Loucy (cell line): ENCODE results near the gene FOXC1.

Source experiments
- H2AFZ ChIP-seq: fragments of 200-600 bp; sonication (generic); 2 replicates; pipeline ENCODE4 v1.6.0; 2016; ENCODE audit warnings: antibody characterized with exemption, mild to moderate bottlenecking, low read length, moderate library complexity
- H3F3A ChIP-seq: fragments of 200-600 bp; 2 replicates; pipeline ENCODE4 v1.6.0; 2016; ENCODE audit warnings: antibody characterized with exemption, low read depth, mild to moderate bottlenecking
- H3K27me3 ChIP-seq: fragments of 200-600 bp; sonication (generic); 2 replicates; pipeline ENCODE4 v1.6.1; 2014; ENCODE audit warnings: low read length, mild to moderate bottlenecking; ENCODE audit not compliant: insufficient read depth, poor library complexity, severe bottlenecking
- H3K36me3 ChIP-seq: fragments of 200-600 bp; sonication (generic); 2 replicates; pipeline ENCODE4 v1.6.1; 2016; ENCODE audit warnings: low read length; ENCODE audit not compliant: insufficient read depth
- H3K4me1 ChIP-seq: fragments of 200-600 bp; sonication (generic); 2 replicates; pipeline ENCODE4 v1.5.1; 2014; ENCODE audit warnings: low read length, mild to moderate bottlenecking; ENCODE audit not compliant: insufficient read depth, poor library complexity, severe bottlenecking
- H3K4me2 ChIP-seq: fragments of 200-600 bp; sonication (generic); 2 replicates; pipeline ENCODE4 v1.6.0; 2014; ENCODE audit warnings: antibody characterized with exemption, low read length, low read depth, mild to moderate bottlenecking; ENCODE audit not compliant: poor library complexity, severe bottlenecking
- H3K4me3 ChIP-seq: fragments of 200-600 bp; sonication (generic); 2 replicates; pipeline ENCODE4 v1.5.1; 2014; ENCODE audit warnings: low read length, mild to moderate bottlenecking, mixed read lengths; ENCODE audit not compliant: poor library complexity, severe bottlenecking
- H3K79me2 ChIP-seq: fragments of 200-600 bp; sonication (generic); 2 replicates; pipeline ENCODE4 v1.6.1; 2014; ENCODE audit warnings: low read length; ENCODE audit not compliant: insufficient read depth
- H3K9ac ChIP-seq: fragments of 200-600 bp; sonication (generic); 2 replicates; pipeline ENCODE4 v1.6.0; 2014; ENCODE audit warnings: mild to moderate bottlenecking, low read depth, low read length, moderate library complexity; ENCODE audit not compliant: poor library complexity, severe bottlenecking
- H3K9me2 ChIP-seq: fragments of 200-600 bp; sonication (generic); replicated peaks from 2 replicates; pipeline ENCODE4 v1.6.1; 2016; ENCODE audit warnings: low read depth, low read length, mixed read lengths
- H3K9me3 ChIP-seq: fragments of 200-600 bp; sonication (generic); 2 replicates; pipeline ENCODE4 v1.6.1; 2014; ENCODE audit warnings: mild to moderate bottlenecking, antibody characterized with exemption, low read length, low read depth; ENCODE audit not compliant: insufficient read depth
- H4K20me1 ChIP-seq: fragments of 200-600 bp; sonication (generic); 2 replicates; pipeline ENCODE4 v1.6.0; 2014; ENCODE audit warnings: antibody characterized with exemption, low read length, mild to moderate bottlenecking; ENCODE audit not compliant: insufficient read depth, poor library complexity, severe bottlenecking
- EZH2phosphoT487 ChIP-seq: fragments of 200-600 bp; IDR thresholded peaks from 2 replicates; pipeline ENCODE4 v1.6.1; 2018; ENCODE audit warnings: antibody characterized with exemption, mild to moderate bottlenecking, moderate library complexity, borderline replicate concordance
- TF ChIP-seq, protein P1 (sequence below): fragments of 200-600 bp; sonication (generic); conservative IDR thresholded peaks from 2 replicates; pipeline ENCODE4 v1.5.1; 2014; ENCODE audit warnings: mild to moderate bottlenecking, antibody characterized with exemption, low read length

FOXC1 gene

GRCh38 chr6:1643830-1644445, 34.2 kb downstream of the FOXC1 start:
- Histone ChIP-seq H3K36me3 (no peaks in the 10 kb centered on the region), H4K20me1 (no peaks in the 10 kb centered on the region), H2AFZ (no peak overlapping the region), H3K9me3 (no peaks in the 10 kb centered on the region), H3K4me2 (no peak overlapping the region), H3K27me3 (no peaks in the 10 kb centered on the region), H3K4me3 (no peak overlapping the region), H3K79me2 (no peaks in the 10 kb centered on the region), H3K9ac (no peak overlapping the region), H3K4me1 (peaks cover 16% of the 10 kb centered on the region), H3K9me2 (no peaks in the 10 kb centered on the region), H3F3A (no peaks in the 10 kb centered on the region)
- TF ChIP-seq EZH2phosphoT487: no peak
- TF ChIP-seq, protein P1, sequence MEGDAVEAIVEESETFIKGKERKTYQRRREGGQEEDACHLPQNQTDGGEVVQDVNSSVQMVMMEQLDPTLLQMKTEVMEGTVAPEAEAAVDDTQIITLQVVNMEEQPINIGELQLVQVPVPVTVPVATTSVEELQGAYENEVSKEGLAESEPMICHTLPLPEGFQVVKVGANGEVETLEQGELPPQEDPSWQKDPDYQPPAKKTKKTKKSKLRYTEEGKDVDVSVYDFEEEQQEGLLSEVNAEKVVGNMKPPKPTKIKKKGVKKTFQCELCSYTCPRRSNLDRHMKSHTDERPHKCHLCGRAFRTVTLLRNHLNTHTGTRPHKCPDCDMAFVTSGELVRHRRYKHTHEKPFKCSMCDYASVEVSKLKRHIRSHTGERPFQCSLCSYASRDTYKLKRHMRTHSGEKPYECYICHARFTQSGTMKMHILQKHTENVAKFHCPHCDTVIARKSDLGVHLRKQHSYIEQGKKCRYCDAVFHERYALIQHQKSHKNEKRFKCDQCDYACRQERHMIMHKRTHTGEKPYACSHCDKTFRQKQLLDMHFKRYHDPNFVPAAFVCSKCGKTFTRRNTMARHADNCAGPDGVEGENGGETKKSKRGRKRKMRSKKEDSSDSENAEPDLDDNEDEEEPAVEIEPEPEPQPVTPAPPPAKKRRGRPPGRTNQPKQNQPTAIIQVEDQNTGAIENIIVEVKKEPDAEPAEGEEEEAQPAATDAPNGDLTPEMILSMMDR: no peak

DNA sequence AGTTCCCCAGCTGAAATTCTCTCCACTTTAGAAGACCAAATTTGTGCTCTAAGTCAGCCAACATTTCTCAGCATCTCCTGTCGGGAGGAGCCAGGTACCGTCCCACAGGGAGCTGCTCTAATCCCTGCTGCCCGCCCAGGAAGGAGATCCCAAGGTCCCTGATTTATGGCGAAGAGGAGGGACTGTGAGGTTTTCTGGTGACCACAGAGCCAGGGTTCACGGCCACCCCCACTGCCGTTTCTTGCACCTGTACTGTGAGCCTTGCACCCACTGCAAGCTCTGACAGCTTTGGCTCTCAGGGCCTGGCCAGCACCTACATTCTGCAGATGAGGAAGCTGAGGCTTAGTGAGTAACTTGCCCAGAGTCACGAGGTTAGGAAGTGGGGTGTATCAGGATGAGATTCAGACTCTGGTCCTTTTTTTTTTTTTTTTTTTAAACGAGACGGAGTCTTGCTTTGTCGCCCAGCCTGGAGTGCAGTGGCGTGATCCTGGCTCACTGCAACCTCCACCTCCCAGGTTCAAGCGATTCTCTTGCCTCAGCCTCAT, 34.9 kb downstream of the FOXC1 start:
- no peak overlapping the region for H2AFZ ChIP-seq
- H3K4me2 ChIP-seq: no peak overlapping the region
- no peak overlapping the region for H3K9ac ChIP-seq
- no peak for TF ChIP-seq EZH2phosphoT487
- TF ChIP-seq, protein P1: no peak
- no peaks in the 10 kb centered on the region for H3K79me2 ChIP-seq
- H3K36me3 ChIP-seq: no peaks in the 10 kb centered on the region
- H3K9me3 ChIP-seq: no peaks in the 10 kb centered on the region
- H3K9me2 ChIP-seq: no peaks in the 10 kb centered on the region
- peaks cover 16% of the 10 kb centered on the region for H3K4me1 ChIP-seq
- no peaks in the 10 kb centered on the region for H3K27me3 ChIP-seq
- H3F3A ChIP-seq: no peaks in the 10 kb centered on the region
- H4K20me1 ChIP-seq: no peaks in the 10 kb centered on the region
- no peak overlapping the region for H3K4me3 ChIP-seq

DNA sequence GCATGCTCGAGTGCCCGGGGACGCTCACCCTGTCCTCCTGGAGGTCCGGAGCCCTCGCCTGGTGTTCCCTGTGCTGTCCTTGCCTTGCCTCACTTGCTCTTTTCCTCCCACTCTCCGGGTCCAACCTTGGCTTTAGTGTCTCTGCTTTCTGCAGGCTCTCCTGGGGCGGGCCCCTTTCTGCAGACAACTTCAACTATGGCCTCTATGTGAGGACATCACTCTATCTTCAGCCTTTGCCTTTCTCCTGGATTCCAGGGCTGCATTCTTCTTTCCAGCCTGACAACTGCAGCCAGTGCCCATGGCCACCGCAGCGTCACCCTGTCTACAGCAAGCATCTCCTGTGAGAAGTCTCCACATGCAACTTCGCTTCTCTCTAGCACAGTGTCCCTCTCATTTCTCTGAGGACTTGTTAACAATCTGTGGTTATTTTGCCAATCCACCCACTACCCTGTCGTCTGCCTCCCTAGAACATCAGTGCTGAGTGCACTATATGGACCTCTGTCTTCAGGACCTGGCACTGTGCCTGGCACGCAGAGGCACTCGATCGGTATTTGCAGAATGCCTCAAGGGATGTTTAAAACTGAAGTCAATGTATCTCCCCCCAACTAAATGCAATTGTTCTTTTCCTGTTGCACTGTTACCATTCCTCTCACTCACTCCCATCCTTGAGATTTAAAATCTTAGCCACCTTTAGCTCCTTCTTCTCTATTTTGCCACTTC, 35.9 kb downstream of the FOXC1 start:
- TF ChIP-seq, protein P1: no peak
- no peak for TF ChIP-seq EZH2phosphoT487
- Histone ChIP-seq H2AFZ (no peak overlapping the region), H3K9me2 (no peaks in the 10 kb centered on the region), H3K4me2 (no peak overlapping the region), H3K36me3 (no peaks in the 10 kb centered on the region), H3K4me1 (peaks cover 16% of the 10 kb centered on the region), H3K9ac (no peak overlapping the region), H3K4me3 (no peak overlapping the region), H3K27me3 (no peaks in the 10 kb centered on the region), H3K79me2 (no peaks in the 10 kb centered on the region), H4K20me1 (no peaks in the 10 kb centered on the region), H3K9me3 (no peaks in the 10 kb centered on the region), H3F3A (no peaks in the 10 kb centered on the region)
